NCI-H460 (cell line): ENCODE data around the gene OTOF. TPM values are rescaled to one million over a fixed set of nuclear protein-coding genes. Genes with fewer than 3 reads are reported as not detected.

Source experiments
- DNase-seq: peaks from one replicate; pipeline ENCODE4 v3.0.0-alpha.2; 2016; ENCODE audit warnings: low read depth; ENCODE audit errors: extremely low read depth
- total RNA-seq: library from RNA; depleted of rRNA; stranded (reverse); fragments of >200 nt; shearing (Covaris generic); gene quantifications from 2 replicates; pipeline ENCODE4 v1.2.3, GENCODE V29; 2014; rRNA removed

Gene OTOF
- total RNA-seq, 1 experiment from 2014 or later = not detected

DNA sequence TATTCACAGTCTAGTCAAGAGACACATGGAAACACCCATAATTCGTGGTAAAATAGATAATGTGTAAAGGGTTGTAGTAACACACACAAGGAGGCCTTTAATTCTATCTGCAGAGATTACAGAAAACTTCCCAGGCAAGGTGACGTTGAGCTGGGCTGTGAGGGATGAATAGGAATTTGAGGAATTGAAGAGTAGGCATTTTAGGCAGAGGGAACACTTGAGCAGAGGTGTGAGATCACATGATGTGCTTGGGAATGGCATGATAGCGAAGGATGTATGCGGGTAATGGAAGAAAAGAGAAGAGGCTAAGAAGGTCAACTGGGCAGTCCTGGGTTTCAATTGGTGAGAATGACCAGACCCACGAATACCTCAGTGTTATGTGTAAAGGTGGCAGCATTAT, 56.0 kb downstream of the OTOF start:
- no peak for DNase-seq

GRCh38 chr2:26414311-26414710, 63.6 kb downstream of the OTOF start:
- no peak for DNase-seq

- peak; percentile 72 for DNase-seq
Observed at GRCh38 chr2:26412091-26412673, 65.7 kb downstream of the OTOF start.

GRCh38 chr2:26411419-26411818, 66.5 kb downstream of the OTOF start:
- DNase-seq = no peak

- no peak for DNase-seq
Observed at GRCh38 chr2:26410764-26411243, 67.1 kb downstream of the OTOF start.

GRCh38 chr2:26409785-26410184, 68.1 kb downstream of the OTOF start:
- no peak for DNase-seq

- DNase-seq = no peak
Observed at GRCh38 chr2:26407526-26407925, 70.4 kb downstream of the OTOF start.

Other genes with a start within 250 kb of the OTOF start
- 142 and 160 TPM in 2 replicates for gene HADHA, start 233.5 kb downstream of the OTOF start, total RNA-seq
- 113 and 120 TPM in 2 replicates for gene HADHB, start 233.2 kb downstream of the OTOF start, total RNA-seq
- gene SELENOI, start 132.0 kb downstream of the OTOF start, total RNA-seq = 88.7 and 99.2 TPM in 2 replicates
- not detected in 2 replicates for gene ADGRF3, start 131.3 kb downstream of the OTOF start, total RNA-seq
- gene DRC1, start 76.2 kb downstream of the OTOF start, total RNA-seq = 0.46 TPM in 1 of 2 replicates, not detected in the other
- not detected in 2 replicates for gene CIB4, start 163.2 kb upstream of the OTOF start, total RNA-seq
- 0.87 and 1.2 TPM in 2 replicates for gene KCNK3, start 214.6 kb upstream of the OTOF start, total RNA-seq